Liver (tissue), 9 donors: ENCODE data around the gene TRPM1. TPM values are rescaled to one million over a fixed set of nuclear protein-coding genes. Genes with fewer than 3 reads are reported as not detected.

Experiments
- DNase-seq: peaks from one replicate; pipeline ENCODE4 v3.0.0-alpha.2; 2017; ENCODE audit warnings: low spot score
- H3K27ac ChIP-seq, 2 donors: one replicate each; pipeline ENCODE4 v1.7.0; 2013; ENCODE audit warnings: inconsistent platforms in 2 of 2, low read length in 2 of 2, control low read depth in 1 of 2, low read depth in 1 of 2, mild to moderate bottlenecking in 1 of 2
- H3K27me3 ChIP-seq, 4 donors: one replicate each; pipeline versions ENCODE4 v1.6.1 to v1.7.0; 2013; ENCODE audit warnings: low read length in 3 of 4, inconsistent platforms in 1 of 4, mild to moderate bottlenecking in 1 of 4, moderate library complexity in 1 of 4; ENCODE audit not compliant: control insufficient read depth in 4 of 4, insufficient read depth in 4 of 4
- H3K36me3 ChIP-seq, 4 donors: one replicate each; pipeline versions ENCODE4 v1.6.1 to v1.7.0; 2013; ENCODE audit warnings: low read length in 3 of 4, mild to moderate bottlenecking in 3 of 4, low read depth in 1 of 4, moderate library complexity in 1 of 4; ENCODE audit not compliant: control insufficient read depth in 4 of 4, insufficient read depth in 3 of 4
- H3K4me1 ChIP-seq, 4 donors: one replicate each; pipeline versions ENCODE4 v1.6.1 to v1.7.0; 2013; ENCODE audit warnings: low read length in 3 of 4, mild to moderate bottlenecking in 3 of 4, moderate library complexity in 1 of 4; ENCODE audit not compliant: control insufficient read depth in 4 of 4, insufficient read depth in 4 of 4
- H3K4me3 ChIP-seq, 3 donors: one replicate each; pipeline versions ENCODE4 v1.6.1 to v1.7.0; 2013; ENCODE audit warnings: low read length in 3 of 3, control low read depth in 1 of 3, low read depth in 1 of 3, mild to moderate bottlenecking in 1 of 3
- H3K9ac ChIP-seq, 2 donors: one replicate each; pipeline ENCODE4 v1.7.0; 2013; ENCODE audit warnings: low read length in 2 of 2, mild to moderate bottlenecking in 2 of 2, moderate library complexity in 2 of 2, control low read depth in 1 of 2, low read depth in 1 of 2
- H3K9me3 ChIP-seq, 4 donors: one replicate each; pipeline versions ENCODE4 v1.6.1 to v1.7.0; 2013; ENCODE audit warnings: low read length in 3 of 4; ENCODE audit not compliant: control insufficient read depth in 4 of 4
- ATF3 ChIP-seq: IDR thresholded peaks from 2 replicates; pipeline ENCODE4 v1.6.1; 2016; ENCODE audit warnings: antibody characterized with exemption
- CTCF ChIP-seq: fragments of 150-350 bp; IDR thresholded peaks from 2 replicates; pipeline ENCODE4 v1.5.1; 2017; ENCODE audit warnings: improper control_type of control experiment, low read depth, low read length; ENCODE audit not compliant: missing input control
- FOXA1 ChIP-seq: IDR thresholded peaks from 2 replicates; pipeline ENCODE4 v1.6.1; 2016; ENCODE audit warnings: antibody characterized with exemption
- FOXA2 ChIP-seq: IDR thresholded peaks from 2 replicates; pipeline ENCODE4 v1.6.1; 2016; ENCODE audit warnings: antibody characterized with exemption
- GABPA ChIP-seq, 2 donors: IDR thresholded peaks in 1 of 2; conservative IDR thresholded peaks in 1 of 2; 2 replicates each; pipeline ENCODE4 v1.6.1; 2016; ENCODE audit warnings: antibody characterized with exemption in 2 of 2, mild to moderate bottlenecking in 1 of 2, moderate library complexity in 1 of 2
- HNF4A ChIP-seq, 2 donors: conservative IDR thresholded peaks; 2 replicates each; pipeline ENCODE4 v1.6.1; 2016; ENCODE audit warnings: antibody characterized with exemption in 2 of 2, mild to moderate bottlenecking in 2 of 2
- HNF4G ChIP-seq: IDR thresholded peaks from 2 replicates; pipeline ENCODE4 v1.6.1; 2016; ENCODE audit warnings: antibody characterized with exemption
- JUND ChIP-seq, 2 donors: IDR thresholded peaks; 2 replicates each; pipeline ENCODE4 v1.6.1; 2016; ENCODE audit warnings: antibody characterized with exemption in 2 of 2
- MAX ChIP-seq: IDR thresholded peaks from 2 replicates; pipeline ENCODE4 v1.6.1; 2016; ENCODE audit warnings: antibody characterized with exemption
- NR2F2 ChIP-seq: IDR thresholded peaks from 2 replicates; pipeline ENCODE4 v1.6.1; 2016; ENCODE audit warnings: antibody characterized with exemption
- REST ChIP-seq: IDR thresholded peaks from 2 replicates; pipeline ENCODE4 v1.6.1; 2016; ENCODE audit warnings: antibody characterized with exemption, mild to moderate bottlenecking
- RXRA ChIP-seq, 2 donors: IDR thresholded peaks; 2 replicates each; pipeline ENCODE4 v1.6.1; 2017 to 2018; ENCODE audit warnings: antibody characterized with exemption in 2 of 2, mild to moderate bottlenecking in 1 of 2
- TAF1 ChIP-seq: conservative IDR thresholded peaks from 2 replicates; pipeline ENCODE4 v1.6.1; 2016; ENCODE audit warnings: antibody characterized with exemption, mild to moderate bottlenecking
- YY1 ChIP-seq: IDR thresholded peaks from 2 replicates; pipeline ENCODE4 v1.6.1; 2016; ENCODE audit warnings: antibody characterized with exemption, mild to moderate bottlenecking
- ZBTB33 ChIP-seq: IDR thresholded peaks from 2 replicates; pipeline ENCODE4 v1.6.1; 2016; ENCODE audit warnings: antibody characterized with exemption
- WGBS: extraction: QIAGEN DNeasy Blood & Tissue Kit; methylation state at CpG from one replicate; pipeline ENCODE4 v1.1.7; 2013; 5-methylcytosine and 5-hydroxymethylcytosine counted together
- polyA plus RNA-seq, 2 donors: library from polyadenylated mRNA; stranded (reverse) in 1 of 2; unstranded in 1 of 2; fragments of 200-250 nt in 1 of 2; fragments of >200 nt in 1 of 2; fragmentation: Nextera tagmentation in 1 of 2; extraction: Ambion mirVana in 1 of 2; gene quantifications; one replicate each; pipeline versions ENCODE4 v1.2.1 to v1.2.3, GENCODE V29; 2013 to 2015
- total RNA-seq, 2 donors: library from RNA; depleted of rRNA; stranded (reverse); fragments of >200 nt; gene quantifications; one replicate each; pipeline ENCODE4 v1.2.3, GENCODE V29; 2014
- donor health status: healthy.
- donor health status: healthy.
- donor health status: healthy.
- donor health status: healthy.
- donor health status: healthy.

The TRPM1 gene
- total and polyA plus RNA-seq, 4 donors: not detected

GRCh38 chr15:31013863-31014607 lies 87.5 kb downstream of the TRPM1 start (continued):
- no peak for TF ChIP-seq CTCF
- TF ChIP-seq TAF1: no peak
- TF ChIP-seq FOXA2: peak; percentile 18

GRCh38 chr15:31012455-31012854 lies 89.1 kb downstream of the TRPM1 start:
- 95% methylated on average over 2 of the region's 2 CpGs for WGBS
- Histone ChIP-seq H3K36me3 (no peaks in the 10 kb centered on the region), H3K4me3 (no peak overlapping the region), H3K27me3 (no peaks in the 10 kb centered on the region), H3K4me1 (peaks cover 1 to 17% (median 12%) of the 10 kb centered on the region in 4 donors), H3K27ac (no peak overlapping the region), H3K9me3 (peaks cover 0 to 3% (median 0%) of the 10 kb centered on the region in 4 donors), H3K9ac (no peak overlapping the region)
- no peak for DNase-seq
- TF ChIP-seq GABPA (IDR thresholded peaks at IDR 0.05 in 1 of 2, conservative IDR thresholded peaks at IDR 0.05 in 1 of 2): no peak
- no peak for TF ChIP-seq FOXA1
- no peak for TF ChIP-seq MAX
- no peak for TF ChIP-seq JUND (IDR thresholded peaks at IDR 0.05)
- no peak for TF ChIP-seq YY1
- no peak for TF ChIP-seq CTCF
- no peak for TF ChIP-seq FOXA2
- no peak for TF ChIP-seq ATF3
- no peak for TF ChIP-seq TAF1
- no peak for TF ChIP-seq NR2F2
- TF ChIP-seq HNF4A (conservative IDR thresholded peaks at IDR 0.05): no peak
- no peak for TF ChIP-seq RXRA (IDR thresholded peaks at IDR 0.05)
- no peak for TF ChIP-seq ZBTB33
- TF ChIP-seq REST: no peak
- TF ChIP-seq HNF4G: no peak
